GM13977 (cell line): ENCODE results near the gene SPEG.
A peak's percentile ranks its signal among the peaks of the same experiment; 100 is the strongest.

Experiments
- DNase-seq: peaks from one replicate; pipeline ENCODE4 v3.0.0; 2012; ENCODE audit warnings: low spot score
- in situ Hi-C: fragments of 300-500 bp; cut with MboI; formaldehyde crosslinking; loops from one replicate; pipeline ENCODE4 v1.12.0; 2022; ENCODE audit warnings: low sequenced_read_pairs, low pct_unique_long_range_greater_than_20kb, mixed read lengths, inconsistent platforms; ENCODE audit not compliant: unreplicated experiment
- TF ChIP-seq, protein P1 (sequence below): IDR thresholded peaks from 2 replicates; pipeline ENCODE4 v1.5.1; 2012; ENCODE audit warnings: mild to moderate bottlenecking, control low read depth; ENCODE audit not compliant: insufficient read depth; ENCODE audit errors: extremely low read depth, missing control alignments

The SPEG gene

DNA sequence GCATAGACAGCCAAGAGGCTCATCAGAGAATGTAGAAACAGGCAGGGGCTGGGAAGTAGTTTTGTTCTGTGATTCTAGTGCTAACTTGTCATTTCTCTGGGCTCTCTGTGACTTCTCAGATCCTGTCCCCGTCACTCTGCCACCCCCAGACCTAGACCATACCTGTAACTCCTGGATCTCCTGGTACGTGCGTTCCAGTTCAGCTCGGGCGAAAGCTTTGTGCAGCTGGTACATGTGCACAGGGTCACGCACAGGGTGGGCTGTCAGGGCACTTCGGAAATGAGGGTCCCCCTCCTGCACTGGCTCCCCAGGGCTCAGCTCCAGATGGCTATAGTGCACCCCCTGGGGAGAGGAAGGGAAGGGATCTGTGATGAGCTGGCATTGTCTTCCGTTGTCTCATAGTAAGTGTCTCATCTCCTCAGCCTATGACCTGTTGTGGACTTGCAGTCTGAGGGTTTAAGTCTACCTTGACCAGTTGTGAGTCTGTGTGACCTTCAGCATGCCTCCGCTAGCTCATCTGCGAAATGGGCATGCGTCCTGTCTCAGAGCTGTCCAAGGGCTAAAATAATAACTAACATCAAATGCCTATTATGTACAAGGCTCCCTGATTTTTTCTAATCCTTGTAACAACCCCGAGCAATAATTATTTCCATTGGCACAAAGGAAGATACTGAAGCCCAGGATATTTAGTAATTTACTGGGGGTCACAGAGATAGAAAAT lies 106.3 kb downstream of the SPEG start:
- in situ Hi-C loops = no loop called here
- TF ChIP-seq, protein P1, sequence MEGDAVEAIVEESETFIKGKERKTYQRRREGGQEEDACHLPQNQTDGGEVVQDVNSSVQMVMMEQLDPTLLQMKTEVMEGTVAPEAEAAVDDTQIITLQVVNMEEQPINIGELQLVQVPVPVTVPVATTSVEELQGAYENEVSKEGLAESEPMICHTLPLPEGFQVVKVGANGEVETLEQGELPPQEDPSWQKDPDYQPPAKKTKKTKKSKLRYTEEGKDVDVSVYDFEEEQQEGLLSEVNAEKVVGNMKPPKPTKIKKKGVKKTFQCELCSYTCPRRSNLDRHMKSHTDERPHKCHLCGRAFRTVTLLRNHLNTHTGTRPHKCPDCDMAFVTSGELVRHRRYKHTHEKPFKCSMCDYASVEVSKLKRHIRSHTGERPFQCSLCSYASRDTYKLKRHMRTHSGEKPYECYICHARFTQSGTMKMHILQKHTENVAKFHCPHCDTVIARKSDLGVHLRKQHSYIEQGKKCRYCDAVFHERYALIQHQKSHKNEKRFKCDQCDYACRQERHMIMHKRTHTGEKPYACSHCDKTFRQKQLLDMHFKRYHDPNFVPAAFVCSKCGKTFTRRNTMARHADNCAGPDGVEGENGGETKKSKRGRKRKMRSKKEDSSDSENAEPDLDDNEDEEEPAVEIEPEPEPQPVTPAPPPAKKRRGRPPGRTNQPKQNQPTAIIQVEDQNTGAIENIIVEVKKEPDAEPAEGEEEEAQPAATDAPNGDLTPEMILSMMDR = peak; percentile 10
- DNase-seq = no peak

- TF ChIP-seq, protein P1 = peak; percentile 89
- peak; percentile 94 for DNase-seq
- in situ Hi-C loops = no loop called here
Observed at GRCh38 chr2:219541611-219542180, 107.1 kb downstream of the SPEG start.

DNA sequence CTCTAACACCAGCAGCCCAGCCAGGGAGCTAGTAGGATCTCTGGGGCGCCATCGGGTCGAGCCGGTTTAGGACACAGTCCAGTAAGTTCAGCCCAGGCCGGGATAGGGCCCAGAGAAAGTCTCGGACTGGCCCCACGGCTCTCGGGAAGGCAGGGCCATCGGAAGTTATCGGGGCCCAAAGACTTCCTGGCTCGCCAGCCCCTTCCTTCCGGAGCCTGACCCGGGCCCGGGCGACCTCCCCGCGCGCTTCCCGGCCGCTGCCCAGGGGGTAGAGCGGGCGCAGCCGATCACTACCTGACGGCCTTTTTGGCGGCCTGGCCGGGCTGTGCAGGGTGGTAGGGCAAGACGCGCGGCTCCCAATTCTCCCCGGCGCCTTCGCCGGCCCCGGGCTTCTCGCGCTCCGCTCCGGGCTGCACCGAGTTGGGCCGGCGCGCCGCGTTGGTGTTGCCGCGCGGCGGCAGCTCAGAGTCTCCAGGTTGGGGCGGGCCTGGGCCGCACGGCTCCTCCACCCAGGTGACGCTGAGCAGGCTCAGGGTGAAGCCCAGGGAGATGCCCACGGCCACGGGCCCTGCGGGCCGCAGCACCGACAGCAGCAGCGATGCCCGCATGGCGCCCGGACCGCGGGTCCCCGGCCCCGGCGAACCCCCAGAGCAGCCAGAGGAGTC lies 108.4 kb downstream of the SPEG start:
- in situ Hi-C loops = no loop called here
- no peak for DNase-seq
- TF ChIP-seq, protein P1 = peak; percentile 6

- in situ Hi-C loops = no loop called here
- TF ChIP-seq, protein P1 = no peak
- peak; percentile 100 for DNase-seq
Observed at GRCh38 chr2:219543596-219544358, 109.1 kb downstream of the SPEG start, which contains the start of the genes CHPF and TMEM198. CHPF (minus strand) TSS chr2:219543809; CDS start chr2:219543538, 271 bp downstream. TMEM198 (plus strand) TSS chr2:219544028; CDS start chr2:219544728, 700 bp downstream.

DNA sequence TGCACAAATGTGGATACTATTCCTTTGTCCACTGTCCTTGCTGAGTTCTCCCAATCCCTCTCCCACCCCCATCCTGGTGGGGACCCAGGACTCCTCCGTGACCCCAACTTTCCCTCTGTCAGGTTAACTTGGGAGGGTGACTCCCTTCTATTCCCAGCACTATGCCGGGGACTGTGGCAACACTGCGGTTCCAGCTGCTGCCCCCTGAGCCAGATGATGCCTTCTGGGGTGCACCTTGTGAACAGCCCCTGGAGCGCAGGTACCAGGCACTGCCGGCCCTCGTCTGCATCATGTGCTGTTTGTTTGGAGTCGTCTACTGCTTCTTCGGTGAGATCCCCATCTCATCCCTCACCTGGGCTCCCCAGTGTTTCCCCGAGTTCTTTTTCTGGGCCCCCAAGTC lies 109.9 kb downstream of the SPEG start:
- in situ Hi-C loops = no loop called here
- TF ChIP-seq, protein P1 = no peak
- no peak for DNase-seq

GRCh38 chr2:219545295-219545942 lies 110.8 kb downstream of the SPEG start:
- no peak for DNase-seq
- TF ChIP-seq, protein P1 = no peak
- in situ Hi-C loops = no loop called here
